HG03342 (cell line): ENCODE results near the gene AGR2.

Experiments used
- ATAC-seq: cut with Tn5 transposase; IDR thresholded peaks from one replicate; pipeline ENCODE4 v1.9.1; 2021; ENCODE audit warnings: mild to moderate bottlenecking, moderate library complexity; ENCODE audit not compliant: unreplicated experiment

AGR2 gene

GRCh38 chr7:16813232-16813616 lies 8.4 kb upstream of the AGR2 start:
- no peak for ATAC-seq

DNA sequence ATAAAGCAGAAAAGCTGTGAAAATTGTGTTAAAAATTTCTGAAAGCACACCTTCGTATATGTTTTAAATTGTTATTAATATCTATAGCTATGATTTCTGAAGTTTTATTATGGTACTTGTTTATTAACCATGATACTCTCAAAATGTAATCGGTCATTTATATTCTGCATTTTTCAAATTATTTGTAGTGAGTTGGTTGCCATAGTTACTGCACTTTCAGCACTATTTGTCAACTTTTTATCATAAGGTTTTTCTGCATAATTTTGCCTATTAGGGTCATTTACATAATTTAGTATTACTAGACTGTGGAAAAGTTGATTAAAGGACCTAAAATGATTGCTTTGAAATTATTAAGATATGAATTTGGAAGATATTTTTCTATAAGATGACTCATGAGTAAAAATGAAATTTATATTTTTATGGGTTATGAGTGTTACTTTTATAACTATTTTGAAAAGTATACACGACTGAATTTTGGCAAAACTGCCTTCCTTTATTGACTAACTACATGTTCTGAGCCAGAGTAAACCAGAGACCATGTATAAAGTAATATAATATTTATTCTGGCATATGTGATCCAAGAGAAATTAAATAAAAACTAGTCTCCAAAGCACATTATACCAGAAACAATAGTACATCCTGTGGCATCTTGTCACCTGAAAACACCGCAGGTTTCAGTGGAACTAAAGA lies 7.9 kb upstream of the AGR2 start:
- no peak for ATAC-seq

DNA sequence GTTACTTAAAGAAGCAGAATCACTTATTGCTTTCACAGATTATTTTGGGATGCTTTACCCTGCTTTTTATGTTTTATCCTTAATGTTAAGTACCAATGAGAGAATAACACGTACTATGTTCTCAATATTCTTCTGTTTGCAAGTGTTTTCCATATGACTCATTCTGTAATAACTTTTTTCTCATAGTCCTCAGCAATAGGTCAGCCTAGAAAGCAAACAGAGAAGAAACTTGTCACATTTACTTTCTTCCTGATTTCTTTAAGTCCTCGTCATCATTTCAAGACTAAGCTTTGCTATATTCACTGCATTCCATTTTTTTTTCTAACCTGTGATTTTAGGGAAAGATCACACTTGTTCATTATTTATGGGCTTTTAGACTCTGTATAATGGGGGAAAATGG lies 6.8 kb upstream of the AGR2 start:
- no peak for ATAC-seq

GRCh38 chr7:16810573-16810972 lies 5.8 kb upstream of the AGR2 start:
- ATAC-seq: no peak

- ATAC-seq: no peak
These were observed 5.3 kb upstream of the AGR2 start for GRCh38 chr7:16810112-16810511.

- no peak for ATAC-seq
These were observed 642 bp upstream of the AGR2 start for GRCh38 chr7:16805441-16805840.

DNA sequence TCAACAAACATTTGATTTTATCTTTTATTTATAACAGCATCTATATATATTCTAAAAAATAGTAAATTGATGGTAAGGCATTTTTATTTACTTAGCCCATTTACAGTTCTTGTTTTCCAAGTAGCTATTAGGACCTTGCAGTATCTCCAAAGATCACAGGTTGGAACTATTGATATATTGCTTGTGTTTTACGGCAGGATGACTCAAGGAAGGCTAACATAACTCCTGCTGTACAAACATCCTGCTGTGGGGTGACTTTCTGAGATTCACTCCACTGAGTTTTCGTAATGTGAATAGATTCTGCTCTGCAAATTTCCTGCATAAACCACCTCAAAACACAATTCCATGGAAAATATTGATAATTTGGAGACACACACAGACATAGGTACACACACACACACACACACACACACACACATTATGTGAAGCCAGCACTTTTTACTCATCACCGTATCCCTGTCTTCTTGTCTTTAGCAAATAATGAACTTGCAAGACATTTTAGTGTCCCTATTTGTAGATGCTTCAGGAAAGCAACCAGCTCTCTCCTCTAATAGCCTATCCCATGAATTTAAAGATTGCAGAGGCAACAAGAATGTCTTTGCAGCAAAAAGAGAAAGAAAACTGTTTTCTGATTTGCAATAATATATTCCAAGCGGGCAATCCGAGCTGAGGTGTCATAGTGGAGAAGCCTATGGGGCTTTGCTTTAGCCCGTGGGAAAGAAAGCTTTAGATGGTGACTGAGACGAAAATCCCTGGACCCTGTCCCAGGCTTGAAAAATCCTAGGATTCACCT lies 722 bp downstream of the AGR2 start:
- ATAC-seq: no peak

DNA sequence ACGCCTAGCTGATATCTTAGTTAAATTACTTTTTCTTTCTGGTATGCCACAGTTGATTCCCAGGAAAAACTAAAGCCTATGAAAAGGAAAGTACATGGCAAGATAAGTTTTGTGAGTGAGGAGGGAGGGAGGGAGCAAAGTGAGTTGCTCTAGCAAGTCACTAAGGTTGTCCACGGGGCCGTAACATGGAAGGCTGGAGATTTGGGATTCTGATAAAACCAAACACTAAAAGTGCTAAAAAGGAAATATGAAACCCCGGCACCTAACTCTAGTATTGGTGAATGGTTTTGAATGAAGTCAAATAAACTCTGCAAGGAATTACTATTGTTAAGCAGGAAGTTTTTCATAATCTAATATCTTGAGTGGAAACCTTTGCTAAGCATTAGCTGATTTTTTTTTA lies 1.7 kb downstream of the AGR2 start:
- no peak for ATAC-seq

DNA sequence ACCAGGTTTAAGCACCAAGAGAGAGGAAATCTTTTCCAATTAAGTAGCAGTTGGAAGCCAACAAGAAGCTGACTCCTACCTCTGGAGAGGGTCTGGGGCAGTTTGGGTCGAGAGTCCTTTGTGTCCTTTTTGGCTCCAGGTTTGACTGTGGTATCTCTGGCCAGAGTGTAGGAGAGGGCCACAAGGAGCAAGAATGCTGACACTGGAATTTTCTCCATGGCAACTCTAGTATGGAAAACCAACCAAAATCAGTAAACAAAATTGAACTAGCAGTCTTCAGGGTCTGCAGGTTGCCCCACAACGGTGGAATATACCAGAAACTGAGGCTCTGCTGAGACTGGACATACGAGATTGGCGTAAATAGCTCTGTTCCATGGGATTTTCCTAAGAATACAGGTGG lies 3.2 kb downstream of the AGR2 start:
- ATAC-seq: no peak

DNA sequence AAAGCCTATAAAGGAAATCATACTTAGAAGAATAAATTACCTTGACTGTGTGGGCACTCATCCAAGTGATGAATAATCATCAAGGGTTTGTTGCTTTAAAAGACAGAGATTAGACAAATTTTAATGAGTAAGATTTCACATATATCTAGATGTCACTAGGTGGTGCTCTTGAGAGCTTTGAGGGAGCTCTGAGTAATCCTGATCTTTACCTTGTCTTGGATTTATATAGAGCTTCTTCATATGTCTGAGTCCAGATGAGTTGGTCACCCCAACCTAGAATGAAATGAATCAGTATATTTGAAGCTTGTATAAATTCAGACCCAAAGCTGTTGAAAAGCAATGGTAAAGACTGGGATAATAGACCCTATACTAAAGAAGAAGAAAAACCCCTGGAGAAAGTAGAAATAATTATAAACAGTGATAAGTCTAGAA lies 3.7 kb downstream of the AGR2 start:
- ATAC-seq: peak; percentile 60

GRCh38 chr7:16795624-16796023 lies 9.2 kb downstream of the AGR2 start:
- ATAC-seq: no peak

DNA sequence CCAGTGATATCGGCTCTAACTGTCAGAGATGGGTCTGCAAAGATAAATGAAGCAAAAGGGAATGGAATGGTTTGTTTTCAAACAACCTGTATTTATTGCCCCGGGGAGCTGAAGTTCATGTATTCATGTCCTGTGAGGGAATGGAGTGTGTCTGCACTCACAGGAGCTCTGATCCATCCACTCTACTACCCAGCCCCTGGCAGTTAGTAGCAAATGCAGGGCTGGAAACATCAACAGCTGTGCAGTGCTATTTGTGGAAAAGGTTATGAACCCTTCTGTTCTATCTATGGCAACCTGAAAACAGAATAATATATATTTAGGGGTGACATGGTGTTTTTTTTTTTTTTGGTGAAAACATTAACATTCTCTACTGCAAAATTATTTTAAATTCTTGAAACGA lies 9.8 kb downstream of the AGR2 start:
- no peak for ATAC-seq

GRCh38 chr7:16791905-16792698 lies 12.7 kb downstream of the AGR2 start:
- ATAC-seq: no peak

GRCh38 chr7:16791071-16791470 lies 13.7 kb downstream of the AGR2 start:
- no peak for ATAC-seq

DNA sequence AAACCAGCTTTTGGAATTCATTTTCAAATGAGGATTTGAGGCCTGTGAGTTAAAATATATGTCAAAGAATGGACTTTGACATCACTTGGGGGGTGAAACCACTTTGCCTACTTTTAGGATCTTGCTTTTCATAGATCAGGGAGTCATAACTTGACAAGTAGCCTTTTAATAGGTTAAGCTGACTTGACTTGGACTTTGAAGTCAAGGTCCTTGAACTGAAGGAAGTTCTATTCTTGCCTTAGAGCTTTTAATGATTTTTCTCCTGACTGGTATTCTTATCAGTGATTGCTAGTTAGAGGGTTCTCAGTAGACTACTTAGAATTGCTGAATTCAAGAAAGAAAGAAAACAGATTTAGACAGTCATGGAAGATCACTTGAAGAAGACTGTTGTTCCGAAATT lies 17.7 kb downstream of the AGR2 start:
- no peak for ATAC-seq

DNA sequence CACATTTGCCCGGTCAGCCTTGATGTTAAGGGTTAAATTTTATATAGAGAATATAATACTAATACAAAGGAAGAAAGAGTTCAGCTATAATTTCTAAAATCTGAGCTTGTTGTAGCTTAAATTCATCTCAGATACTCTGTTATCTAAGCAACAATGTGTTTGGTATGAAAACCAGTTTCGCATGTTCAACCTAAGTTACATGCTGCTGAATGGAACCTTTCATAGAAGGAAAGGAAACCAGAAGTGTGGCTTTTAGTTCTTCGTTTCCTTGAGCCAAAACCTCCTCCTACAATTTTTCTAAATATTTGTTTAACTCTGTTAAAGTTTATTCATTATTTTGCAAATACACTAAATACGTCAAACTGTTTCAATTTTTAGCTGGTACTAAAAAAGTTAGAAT lies 18.5 kb downstream of the AGR2 start:
- ATAC-seq: no peak

- no peak for ATAC-seq
These were observed 19.0 kb downstream of the AGR2 start for GRCh38 chr7:16785846-16786245.

DNA sequence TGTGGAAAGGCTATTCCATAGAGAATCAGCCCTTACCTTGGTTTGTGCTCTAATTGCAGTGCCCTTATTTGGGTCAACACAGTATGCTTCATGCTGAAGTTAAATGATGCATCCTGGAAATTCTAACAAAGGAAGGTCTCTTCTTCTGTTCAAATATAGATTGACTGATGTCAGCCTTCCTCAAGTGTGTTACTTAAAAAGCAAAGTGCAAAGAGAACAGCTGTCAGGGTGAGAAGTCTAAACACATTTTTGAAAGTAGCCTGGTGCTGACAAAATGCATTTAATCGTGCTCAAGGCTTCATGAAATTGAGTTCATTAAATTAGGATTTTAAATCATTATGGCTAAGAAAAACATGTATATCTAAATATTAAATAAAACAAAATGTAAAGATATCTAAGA lies 19.5 kb downstream of the AGR2 start:
- no peak for ATAC-seq

DNA sequence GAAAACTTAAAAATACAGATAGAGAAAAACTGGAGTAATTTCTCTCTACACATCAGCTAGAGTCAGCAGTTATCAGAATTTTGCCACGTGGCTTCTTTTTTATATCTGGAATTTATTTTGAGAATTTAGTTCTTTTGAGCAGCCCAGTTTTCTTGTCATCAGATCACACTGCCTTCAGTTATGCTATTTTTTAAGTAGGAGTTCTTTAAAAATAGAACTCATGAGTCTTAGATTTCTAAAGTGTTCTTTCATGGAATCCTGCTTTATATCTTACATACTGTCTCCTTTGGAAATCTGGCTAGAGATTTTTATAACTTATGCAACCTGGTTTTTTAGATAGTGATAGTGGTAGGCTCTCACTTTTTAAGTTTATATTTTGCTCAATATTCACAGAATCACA lies 24.2 kb downstream of the AGR2 start:
- ATAC-seq: no peak

- ATAC-seq: no peak
These were observed 25.7 kb downstream of the AGR2 start for GRCh38 chr7:16779051-16779450.

DNA sequence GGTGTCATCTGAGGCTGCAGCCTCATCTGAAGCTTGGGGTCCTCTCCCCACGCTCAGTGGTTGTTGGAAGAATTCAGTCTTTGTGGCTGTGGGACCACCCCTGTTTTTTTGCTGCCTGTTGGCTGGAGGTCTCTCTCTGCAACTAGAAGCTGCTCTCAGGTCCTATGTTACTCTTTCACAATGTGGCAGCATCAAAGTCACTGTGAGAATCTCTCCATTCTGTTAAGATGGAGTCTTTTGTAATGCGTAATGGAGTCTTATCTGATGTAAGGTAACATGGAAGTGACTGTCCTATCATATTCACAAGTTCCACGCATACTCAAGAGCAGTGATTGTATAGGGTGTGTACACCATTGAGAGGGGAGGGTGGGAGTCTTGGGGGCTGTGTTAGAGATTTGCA lies 26.3 kb downstream of the AGR2 start:
- no peak for ATAC-seq

DNA sequence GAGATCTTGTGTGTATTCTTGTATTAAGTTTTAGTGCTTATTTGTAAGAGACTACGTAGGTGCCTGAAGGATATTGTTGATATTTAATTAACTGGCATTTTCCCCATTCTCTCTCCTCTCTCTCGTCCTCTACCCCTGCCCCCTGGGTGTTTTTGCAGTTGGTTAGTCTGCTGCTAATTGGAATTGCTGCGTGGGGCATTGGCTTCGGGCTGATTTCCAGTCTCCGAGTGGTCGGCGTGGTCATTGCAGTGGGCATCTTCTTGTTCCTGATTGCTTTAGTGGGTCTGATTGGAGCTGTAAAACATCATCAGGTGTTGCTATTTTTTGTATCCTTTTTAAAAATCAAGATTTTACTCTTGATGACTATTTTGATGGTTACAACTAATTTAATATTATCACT lies 28.7 kb downstream of the AGR2 start:
- ATAC-seq: no peak
